HUDEP-2 (cell line): ENCODE results near the gene ZFP3.
"Not testable (repeated sequence)": the region's sequence is repeated elsewhere in the genome, so short reads cannot be mapped to it uniquely, and the experiment has no call there.

ENCODE experiments used
- DNase-seq, 76 experiments: peaks; one replicate each; lab custom pipeline; 2025; ENCODE audit not compliant: unreplicated experiment in 76 of 76; lab: John Stamatoyannopoulos, UW

The ZFP3 gene

GRCh38 chr17:5123343-5124124 lies 45.3 kb downstream of the ZFP3 start:
- DNase-seq = no peak

- DNase-seq = not testable (repeated sequence)
Observed at GRCh38 chr17:5124125-5124760, 46.0 kb downstream of the ZFP3 start.

GRCh38 chr17:5124896-5125295 lies 46.6 kb downstream of the ZFP3 start:
- not testable (repeated sequence) for DNase-seq

GRCh38 chr17:5126719-5127488 lies 48.6 kb downstream of the ZFP3 start:
- no peak for DNase-seq

GRCh38 chr17:5127910-5128309 lies 49.6 kb downstream of the ZFP3 start:
- DNase-seq = no peak

- DNase-seq = not testable (repeated sequence)
Observed at GRCh38 chr17:5128387-5128786, 50.1 kb downstream of the ZFP3 start.

GRCh38 chr17:5128905-5129535 lies 50.8 kb downstream of the ZFP3 start:
- DNase-seq = no peak

- DNase-seq = not testable (repeated sequence)
Observed at GRCh38 chr17:5129770-5130169, 51.5 kb downstream of the ZFP3 start.

- DNase-seq = not testable (repeated sequence)
Observed at GRCh38 chr17:5130261-5130660, 52.0 kb downstream of the ZFP3 start.

- DNase-seq = not testable (repeated sequence)
Observed at GRCh38 chr17:5130687-5131086, 52.4 kb downstream of the ZFP3 start.

- DNase-seq = no peak
Observed at GRCh38 chr17:5131146-5131715, 53.0 kb downstream of the ZFP3 start.

- not testable (repeated sequence) for DNase-seq
Observed at GRCh38 chr17:5131799-5132502, 53.7 kb downstream of the ZFP3 start.

- DNase-seq = not testable (repeated sequence)
Observed at GRCh38 chr17:5132503-5133225, 54.4 kb downstream of the ZFP3 start.

GRCh38 chr17:5133311-5133710 lies 55.0 kb downstream of the ZFP3 start:
- DNase-seq = no peak

GRCh38 chr17:5133961-5134360 lies 55.7 kb downstream of the ZFP3 start:
- DNase-seq = not testable (repeated sequence)

GRCh38 chr17:5134571-5134970 lies 56.3 kb downstream of the ZFP3 start:
- not testable (repeated sequence) for DNase-seq

- not testable (repeated sequence) for DNase-seq
Observed at GRCh38 chr17:5135131-5135712, 57.0 kb downstream of the ZFP3 start.

GRCh38 chr17:5135726-5136579 lies 57.7 kb downstream of the ZFP3 start:
- no peak for DNase-seq
